GM18499 (cell line): ENCODE data around the gene PANX1.

ENCODE experiments used
- ATAC-seq: cut with Tn5 transposase; IDR thresholded peaks from one replicate; pipeline ENCODE4 v1.9.1; 2021; ENCODE audit warnings: moderate number of reproducible peaks; ENCODE audit not compliant: insufficient read depth, unreplicated experiment

The PANX1 gene

GRCh38 chr11:94181943-94182342 lies 53.3 kb downstream of the PANX1 start:
- ATAC-seq = no peak

- no peak for ATAC-seq
Observed at GRCh38 chr11:94183251-94183885, 54.7 kb downstream of the PANX1 start.

- peak; percentile 71 for ATAC-seq
Observed at GRCh38 chr11:94183886-94184264, 55.2 kb downstream of the PANX1 start.

- no peak for ATAC-seq
Observed at GRCh38 chr11:94184362-94184761, 55.7 kb downstream of the PANX1 start.

- no peak for ATAC-seq
Observed at GRCh38 chr11:94184846-94185245, 56.2 kb downstream of the PANX1 start.

GRCh38 chr11:94185416-94186084 lies 56.9 kb downstream of the PANX1 start:
- no peak for ATAC-seq

GRCh38 chr11:94186342-94187203 lies 57.9 kb downstream of the PANX1 start:
- ATAC-seq = no peak

GRCh38 chr11:94193288-94193687 lies 64.6 kb downstream of the PANX1 start:
- no peak for ATAC-seq

GRCh38 chr11:94194712-94195111 lies 66.1 kb downstream of the PANX1 start:
- ATAC-seq = no peak

- no peak for ATAC-seq
Observed at GRCh38 chr11:94196363-94196762, 67.7 kb downstream of the PANX1 start.

GRCh38 chr11:94198718-94199117 lies 70.1 kb downstream of the PANX1 start:
- ATAC-seq = no peak

GRCh38 chr11:94199136-94200130 lies 70.8 kb downstream of the PANX1 start:
- no peak for ATAC-seq

GRCh38 chr11:94201004-94201465 lies 72.4 kb downstream of the PANX1 start:
- ATAC-seq = no peak

GRCh38 chr11:94203070-94203469 lies 74.4 kb downstream of the PANX1 start:
- ATAC-seq = no peak

GRCh38 chr11:94211261-94211830 lies 82.7 kb downstream of the PANX1 start:
- no peak for ATAC-seq

GRCh38 chr11:94212898-94213297 lies 84.3 kb downstream of the PANX1 start:
- ATAC-seq = no peak

- no peak for ATAC-seq
Observed at GRCh38 chr11:94217705-94218104, 89.1 kb downstream of the PANX1 start.

GRCh38 chr11:94218372-94218771 lies 89.7 kb downstream of the PANX1 start:
- no peak for ATAC-seq

GRCh38 chr11:94219771-94220170 lies 91.1 kb downstream of the PANX1 start:
- no peak for ATAC-seq

- ATAC-seq = no peak
Observed at GRCh38 chr11:94224078-94224477, 95.4 kb downstream of the PANX1 start.
